Testis (tissue), 2 donors: ENCODE measurements around the gene MAGOH.

ENCODE experiments used
- CTCF ChIP-seq, 3 experiments: fragments of 450-650 bp in 2 of 3; fragments of 200-600 bp in 1 of 3; sonication (generic) in 1 of 3; IDR thresholded peaks; one replicate each; pipeline ENCODE4 v1.5.1; 2016 to 2019; ENCODE audit warnings: antibody characterized with exemption in 3 of 3, mild to moderate bottlenecking in 2 of 3, moderate library complexity in 1 of 3
- POLR2A ChIP-seq: fragments of 450-650 bp; IDR thresholded peaks from one replicate; pipeline ENCODE4 v1.6.1; 2017; ENCODE audit warnings: antibody characterized with exemption, mild to moderate bottlenecking, moderate library complexity

- TF ChIP-seq CTCF (IDR thresholded peaks at IDR 0.05) (no peak), POLR2A (no peak)
Measured at GRCh38 chr1:53186533-53186932, 51.8 kb downstream of the MAGOH start.
